Measurements from ENCODE around the gene KRTAP23-1. TPM values are rescaled to one million over a fixed set of nuclear protein-coding genes. Genes with fewer than 3 reads are reported as not detected.

The KRTAP23-1 gene
- total RNA-seq, 1 experiment from 2014 or later: not detected

DNA sequence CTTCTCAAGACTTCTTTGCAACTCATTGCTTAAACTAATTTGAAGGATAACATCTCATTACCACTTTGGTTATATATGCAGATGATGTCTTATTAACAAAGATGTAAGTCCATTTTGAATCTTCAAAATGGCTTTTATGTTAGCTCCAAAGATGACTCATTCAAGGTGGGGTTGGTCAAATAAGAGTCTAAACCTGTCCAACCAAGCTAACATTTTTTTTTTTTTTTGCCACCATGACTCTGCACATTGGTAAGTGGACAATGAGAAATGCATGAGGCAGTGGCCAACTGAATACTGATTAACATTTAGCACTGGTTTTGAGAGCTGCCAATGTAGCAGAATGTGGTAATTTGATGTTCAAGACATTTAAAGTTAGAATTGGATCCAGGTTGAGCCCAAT is 10.6 kb downstream of the KRTAP23-1 start:
- no peaks in the 10 kb centered on the region for H4K20me1 ChIP-seq (ENCODE audit: insufficient read depth)
- peaks cover 8% of the 10 kb centered on the region for H3K4me1 ChIP-seq (replicated peaks; ENCODE audit: insufficient read depth)
- no peak for DNase-seq
- H3K27ac ChIP-seq: no peak overlapping the region
- ChIA-PET CTCF (no interaction called here), POLR2A (ENCODE audit: unreplicated experiment) (interaction anchor here (0.6 kb wide), 1 partner anchor 70 kb away, joined by 11 read pairs; no protein-coding TSS in a partner anchor)
- no peak overlapping the region for H2AFZ ChIP-seq
- no peaks in the 10 kb centered on the region for H3K9me3 ChIP-seq (ENCODE audit: insufficient read depth, low read depth)
- H3K4me2 ChIP-seq: no peak overlapping the region
- H3K27me3 ChIP-seq (ENCODE audit: insufficient read depth, low read depth): no peaks in the 10 kb centered on the region
- TF ChIP-seq, protein P1, sequence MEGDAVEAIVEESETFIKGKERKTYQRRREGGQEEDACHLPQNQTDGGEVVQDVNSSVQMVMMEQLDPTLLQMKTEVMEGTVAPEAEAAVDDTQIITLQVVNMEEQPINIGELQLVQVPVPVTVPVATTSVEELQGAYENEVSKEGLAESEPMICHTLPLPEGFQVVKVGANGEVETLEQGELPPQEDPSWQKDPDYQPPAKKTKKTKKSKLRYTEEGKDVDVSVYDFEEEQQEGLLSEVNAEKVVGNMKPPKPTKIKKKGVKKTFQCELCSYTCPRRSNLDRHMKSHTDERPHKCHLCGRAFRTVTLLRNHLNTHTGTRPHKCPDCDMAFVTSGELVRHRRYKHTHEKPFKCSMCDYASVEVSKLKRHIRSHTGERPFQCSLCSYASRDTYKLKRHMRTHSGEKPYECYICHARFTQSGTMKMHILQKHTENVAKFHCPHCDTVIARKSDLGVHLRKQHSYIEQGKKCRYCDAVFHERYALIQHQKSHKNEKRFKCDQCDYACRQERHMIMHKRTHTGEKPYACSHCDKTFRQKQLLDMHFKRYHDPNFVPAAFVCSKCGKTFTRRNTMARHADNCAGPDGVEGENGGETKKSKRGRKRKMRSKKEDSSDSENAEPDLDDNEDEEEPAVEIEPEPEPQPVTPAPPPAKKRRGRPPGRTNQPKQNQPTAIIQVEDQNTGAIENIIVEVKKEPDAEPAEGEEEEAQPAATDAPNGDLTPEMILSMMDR (conservative IDR thresholded peaks at IDR 0.05): no peak
- TF ChIP-seq EZH2 (IDR thresholded peaks at IDR 0.05; ENCODE audit: low read depth): no peak
- H3F3A ChIP-seq (ENCODE audit: insufficient read depth, low read depth): no peaks in the 10 kb centered on the region
- BruUV-seq (replicated peaks): no TSS peak
- no peaks in the 10 kb centered on the region for H3K36me3 ChIP-seq (ENCODE audit: low read depth)
- no peaks in the 10 kb centered on the region for H3K79me2 ChIP-seq (ENCODE audit: low read depth)
- H3K4me3 ChIP-seq: no peak overlapping the region
- H3K9me2 ChIP-seq (ENCODE audit: insufficient read depth): no peaks in the 10 kb centered on the region
- intact Hi-C loops (cut with micrococcal nuclease; ENCODE audit: unreplicated experiment): no loop called here

DNA sequence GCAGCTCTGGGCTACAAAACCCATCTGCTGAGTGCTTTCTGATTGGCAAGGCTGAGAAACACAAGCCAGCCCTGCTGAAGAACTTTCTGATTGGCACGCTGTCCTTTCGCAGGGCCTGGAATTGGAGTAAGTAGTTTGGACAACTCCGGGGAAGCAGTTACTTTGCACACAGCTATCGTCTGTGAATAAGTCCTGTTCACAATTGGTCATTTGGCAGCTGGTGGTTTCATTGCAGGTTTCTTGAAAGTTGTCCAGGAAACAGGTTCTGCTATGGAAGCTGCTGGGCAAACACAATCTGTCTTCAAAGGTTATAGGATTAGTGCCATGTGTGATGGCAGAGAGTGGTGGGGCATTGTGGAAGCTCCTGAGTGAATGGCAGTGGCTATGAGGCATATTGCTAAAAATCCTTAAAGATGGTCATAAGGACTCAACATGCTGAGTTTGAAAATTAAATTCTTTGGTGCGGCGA is 11.1 kb downstream of the KRTAP23-1 start, which contains the start of gene KRTAP27-1:
TSS of gene KRTAP27-1 (minus strand) at position 419 of the 469 bp plus-strand sequence. CDS start at position 393, 26 bp downstream.
- intact Hi-C loops (cut with micrococcal nuclease; ENCODE audit: unreplicated experiment): no loop called here
- DNase-seq: no peak
- Histone ChIP-seq H2AFZ (no peak within 1 kb of the TSS), H3K4me2 (no peak within 1 kb of the TSS), H3K9me2 (ENCODE audit: insufficient read depth) (no peaks in the 10 kb centered on the region), H3K27ac (no peak within 1 kb of the TSS), H3F3A (ENCODE audit: insufficient read depth, low read depth) (no peaks in the 10 kb centered on the region), H3K4me1 (replicated peaks; ENCODE audit: insufficient read depth) (peaks cover 8% of the 10 kb centered on the region), H3K27me3 (ENCODE audit: insufficient read depth, low read depth) (no peaks in the 10 kb centered on the region), H3K36me3 (ENCODE audit: low read depth) (no peaks in the 10 kb centered on the region), H4K20me1 (ENCODE audit: insufficient read depth) (no peaks in the 10 kb centered on the region), H3K9me3 (ENCODE audit: insufficient read depth, low read depth) (no peaks in the 10 kb centered on the region), H3K79me2 (ENCODE audit: low read depth) (no peaks in the 10 kb centered on the region), H3K4me3 (no peak within 1 kb of the TSS)
- ChIA-PET POLR2A (ENCODE audit: unreplicated experiment) (no interaction called here), CTCF (no interaction called here)
- TF ChIP-seq EZH2 (IDR thresholded peaks at IDR 0.05; ENCODE audit: low read depth): no peak
- TF ChIP-seq, protein P1 (conservative IDR thresholded peaks at IDR 0.05): no peak
- BruUV-seq (replicated peaks): no TSS peak

- Histone ChIP-seq H3K27me3 (ENCODE audit: insufficient read depth, low read depth) (no peaks in the 10 kb centered on the region), H3K4me1 (replicated peaks; ENCODE audit: insufficient read depth) (peaks cover 8% of the 10 kb centered on the region), H3K9me2 (ENCODE audit: insufficient read depth) (no peaks in the 10 kb centered on the region), H3K4me2 (no peak overlapping the region), H3K9me3 (ENCODE audit: insufficient read depth, low read depth) (no peaks in the 10 kb centered on the region), H3K79me2 (ENCODE audit: low read depth) (no peaks in the 10 kb centered on the region), H3F3A (ENCODE audit: insufficient read depth, low read depth) (no peaks in the 10 kb centered on the region), H3K4me3 (no peak overlapping the region), H3K27ac (no peak overlapping the region), H2AFZ (no peak overlapping the region), H4K20me1 (ENCODE audit: insufficient read depth) (no peaks in the 10 kb centered on the region), H3K36me3 (ENCODE audit: low read depth) (no peaks in the 10 kb centered on the region)
- no peak for TF ChIP-seq EZH2 (IDR thresholded peaks at IDR 0.05; ENCODE audit: low read depth)
- TF ChIP-seq, protein P1 (conservative IDR thresholded peaks at IDR 0.05): no peak
- DNase-seq: no peak
- intact Hi-C loops (cut with micrococcal nuclease; ENCODE audit: unreplicated experiment): no loop called here
- ChIA-PET POLR2A (ENCODE audit: unreplicated experiment) (interaction anchor here (0.8 kb wide), 1 partner anchor 346 kb away, joined by 10 read pairs; no protein-coding TSS in a partner anchor), CTCF (no interaction called here)
- BruUV-seq (replicated peaks): no TSS peak
Measured at GRCh38 chr21:30336596-30336995, 11.8 kb downstream of the KRTAP23-1 start.

Measured in PC-9 (cell line).